Heart right ventricle (tissue), 16 donors: ENCODE data around the gene C6orf89. TPM values are rescaled to one million over a fixed set of nuclear protein-coding genes. Genes with fewer than 3 reads are reported as not detected.
A peak's percentile ranks its signal among the peaks of the same experiment; 100 is the strongest.
"Not testable (repeated sequence)": the region's sequence is repeated elsewhere in the genome, so short reads cannot be mapped to it uniquely, and the experiment has no call there.

ENCODE experiments used
- ATAC-seq, 8 donors: fragments of 200-7000 bp; cut with Tn5 transposase; one replicate each; pipeline ENCODE4 v1.9.1; 2020; ENCODE audit warnings: mild to moderate bottlenecking in 8 of 8, moderate library complexity in 8 of 8, moderate number of reproducible peaks in 1 of 8
- DNase-seq, 2 donors: peaks; one replicate each; pipeline ENCODE4 v3.0.0-alpha.2; 2020
- H3K27ac ChIP-seq, 10 donors: fragments of 200-600 bp; sonication (generic) in 2 of 10; one replicate each; pipeline versions ENCODE4 v1.5.0 to v1.8.0; 2020 to 2022; ENCODE audit warnings: mild to moderate bottlenecking in 3 of 10
- H3K27me3 ChIP-seq, 7 donors: fragments of 200-600 bp; one replicate each; pipeline ENCODE4 v1.8.0; 2021 to 2022; ENCODE audit warnings: mild to moderate bottlenecking in 2 of 7
- H3K36me3 ChIP-seq, 9 donors: fragments of 200-600 bp; sonication (generic) in 1 of 9; one replicate each; pipeline versions ENCODE4 v1.5.0 to v1.8.0; 2020 to 2022; ENCODE audit warnings: mild to moderate bottlenecking in 2 of 9
- H3K4me1 ChIP-seq, 9 donors: fragments of 200-600 bp; sonication (generic) in 1 of 9; one replicate each; pipeline versions ENCODE4 v1.5.0 to v1.8.0; 2020 to 2022; ENCODE audit warnings: mild to moderate bottlenecking in 4 of 9
- H3K4me3 ChIP-seq, 10 donors: fragments of 200-600 bp; sonication (generic) in 2 of 10; one replicate each; pipeline versions ENCODE4 v1.5.0 to v1.8.0; 2020 to 2022; ENCODE audit warnings: mild to moderate bottlenecking in 7 of 10, moderate library complexity in 2 of 10
- H3K9me3 ChIP-seq, 11 donors: fragments of 200-600 bp in 10 of 11; sonication (generic) in 2 of 11; one replicate each; pipeline versions ENCODE4 v1.5.0 to v1.8.0; 2013 to 2022; ENCODE audit warnings: mild to moderate bottlenecking in 2 of 11, control low read depth in 1 of 11, moderate library complexity in 1 of 11
- CTCF ChIP-seq, 9 donors: fragments of 200-600 bp; sonication (generic) in 2 of 9; IDR thresholded peaks; one replicate each; pipeline versions ENCODE4 v1.5.0 to v1.8.0; 2021 to 2022; ENCODE audit warnings: antibody characterized with exemption in 9 of 9, mild to moderate bottlenecking in 5 of 9, moderate library complexity in 1 of 9
- WGBS, 2 donors: extraction: QIAGEN DNeasy Blood & Tissue Kit; methylation state at CpG; one replicate each; pipeline ENCODE4 v1.1.7; 2013; ENCODE audit warnings: inconsistent platforms in 1 of 2; 5-methylcytosine and 5-hydroxymethylcytosine counted together
- intact Hi-C, 10 donors: fragments of 100-400 bp; cut with DNase I; formaldehyde crosslinking; loops; one replicate each; pipeline versions ENCODE4 v1.11.1 to v1.14.2; 2022
- polyA plus RNA-seq, 2 donors: library from polyadenylated mRNA; stranded (reverse); fragments of 200-250 nt; gene quantifications; one replicate each; pipeline ENCODE4 v1.2.3, GENCODE V29; 2013
- total RNA-seq, 10 donors: library from RNA; stranded (reverse); fragmentation: NEBNext Ultra II Directional in 3 of 10; extraction: Animal tissue kit (Norgen Biotek cat#: 25700) in 3 of 10; gene quantifications; one replicate each; pipeline versions ENCODE4 v1.2.1 to v1.2.4, GENCODE V29; 2021 to 2023
- donor health status: Arrhythmogenic right ventricular cardiomyopathy.
- donor health status: ischemic (EF 13 %, LVEDD 7.1; RV severe dilation, severe dysfunction).
- donor health status: healthy with polysubstance abuse.
- donor health status: DM: no; HTN: yes; CAD: no.
- donor health status: DM: no; HTN: no; CAD: no.
- donor health status: ischemic (EF 25% LVEDD 6.9; RV normal size, moderate dysfunction).
- donor health status: ischemic (EF 25% LVEDD 5.7; RV mildly dilated, moderate dysfunction).
- donor health status: healthy.
- donor health status: DM: yes; HTN: yes; CAD: no.
- donor health status: Ischemic cardiomyopathy.
- donor health status: ischemic (EF 35%, LVEDD 5.7; RV mildly dilated, moderate dysfunction).
- donor health status: nonischemic (EF 11% LVEDD 7.7; RV severe dilation, severe dysfunction).
- donor health status: DM: yes; HTN: yes; CAD: no.
- donor health status: PGD.
- donor health status: ischemic (EF 29% LVEDD 5.4; RV normal size, mild dysfunction).
- donor health status: nonischemic (EF 23%, LVEDD 6.1; RV moderate dilation, normal function).

Gene C6orf89
- total and polyA plus RNA-seq, 12 donors, result 22.5 to 104 (median 72.9) TPM

DNA sequence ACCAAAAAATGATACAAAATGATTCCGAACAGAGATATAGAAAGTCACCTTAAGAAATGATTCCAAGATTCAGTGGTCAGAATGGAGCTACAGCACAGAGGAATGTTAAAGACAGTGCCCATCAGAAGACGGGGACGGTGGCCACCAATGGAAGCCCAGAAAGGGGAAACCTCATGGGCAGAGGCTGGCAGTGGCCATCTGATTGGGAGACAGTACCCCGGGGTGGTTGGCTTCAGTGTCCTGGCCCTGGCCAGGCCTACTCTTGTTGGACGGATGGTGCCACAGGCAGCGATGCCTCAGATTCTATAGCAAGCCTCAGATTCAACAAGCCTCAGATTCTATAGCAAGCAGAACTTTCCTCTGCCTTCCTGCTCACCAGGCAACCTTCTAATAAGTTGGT lies 52.1 kb downstream of the C6orf89 start:
- intact Hi-C loops, result no loop called here

GRCh38 chr6:36938536-36938935 lies 52.8 kb downstream of the C6orf89 start:
- H3K9me3 ChIP-seq, result no peaks in the 10 kb centered on the region
- H3K27ac ChIP-seq, result no peak overlapping the region
- no peaks in the 10 kb centered on the region for H3K36me3 ChIP-seq
- no peak for DNase-seq
- H3K4me3 ChIP-seq, result no peak overlapping the region
- no peaks in the 10 kb centered on the region for H3K27me3 ChIP-seq
- intact Hi-C loops, result no loop called here
- WGBS, 2 donors, result 60 to 75% methylated on average over 4 of the region's 4 CpGs
- peak in 4 of 8 donors; percentile 27 to 71 (median 54) for ATAC-seq
- H3K4me1 ChIP-seq, result no peaks in the 10 kb centered on the region
- TF ChIP-seq CTCF (IDR thresholded peaks at IDR 0.05), result no peak

More for the DNA sequence above, 52.1 kb downstream of the C6orf89 start:
- no peak overlapping the region for H3K27ac ChIP-seq
- no peak overlapping the region for H3K4me3 ChIP-seq
- TF ChIP-seq CTCF (IDR thresholded peaks at IDR 0.05), result no peak
- 95 to 96% methylated on average over 6 of the region's 6 CpGs for WGBS, 2 donors
- DNase-seq (no peak), ATAC-seq (no peak)
- H3K9me3 ChIP-seq, result no peaks in the 10 kb centered on the region
- H3K27me3 ChIP-seq, result no peaks in the 10 kb centered on the region
- H3K4me1 ChIP-seq, result no peaks in the 10 kb centered on the region
- H3K36me3 ChIP-seq, result no peaks in the 10 kb centered on the region

DNA sequence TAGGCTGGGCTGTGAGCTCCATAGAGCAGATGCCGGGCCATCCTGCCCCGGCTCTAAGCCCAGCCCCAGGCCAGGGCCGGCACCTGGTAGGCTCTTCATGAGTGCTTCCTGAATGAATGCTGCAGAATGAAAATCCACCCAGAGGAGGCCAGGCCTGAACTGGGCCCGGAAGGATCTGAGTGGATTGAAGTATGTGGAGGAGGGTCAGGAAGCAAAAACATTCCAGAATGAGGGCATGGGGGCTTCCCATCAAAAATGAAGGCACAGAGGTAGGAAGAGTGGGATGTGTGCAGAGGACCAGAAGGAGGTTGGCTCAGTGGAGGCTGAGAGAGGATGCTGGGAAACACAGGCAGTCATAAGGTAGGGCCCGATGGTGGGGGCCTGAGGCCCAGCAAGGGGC lies 53.3 kb downstream of the C6orf89 start:
- H3K27ac ChIP-seq, H3K4me1 ChIP-seq, intact Hi-C loops, H3K9me3 ChIP-seq, H3K36me3 ChIP-seq, H3K27me3 ChIP-seq, DNase-seq, H3K4me3 ChIP-seq: not testable (repeated sequence)
- peak in 1 of 8 donors; percentile 61 for ATAC-seq
- WGBS, 2 donors, result 68 to 74% methylated on average over 4 to 5 of the region's 5 CpGs

GRCh38 chr6:36940027-36940426 lies 54.3 kb downstream of the C6orf89 start:
- no peak overlapping the region for H3K27ac ChIP-seq
- no peaks in the 10 kb centered on the region for H3K36me3 ChIP-seq
- WGBS, 2 donors, result 89 to 92% methylated on average over 10 of the region's 10 CpGs
- H3K27me3 ChIP-seq, result no peaks in the 10 kb centered on the region
- no peak for TF ChIP-seq CTCF (IDR thresholded peaks at IDR 0.05)
- DNase-seq, result no peak
- no peaks in the 10 kb centered on the region for H3K9me3 ChIP-seq
- no peak overlapping the region for H3K4me3 ChIP-seq
- intact Hi-C loops, result no loop called here
- no peaks in the 10 kb centered on the region for H3K4me1 ChIP-seq
- ATAC-seq, result no peak

DNA sequence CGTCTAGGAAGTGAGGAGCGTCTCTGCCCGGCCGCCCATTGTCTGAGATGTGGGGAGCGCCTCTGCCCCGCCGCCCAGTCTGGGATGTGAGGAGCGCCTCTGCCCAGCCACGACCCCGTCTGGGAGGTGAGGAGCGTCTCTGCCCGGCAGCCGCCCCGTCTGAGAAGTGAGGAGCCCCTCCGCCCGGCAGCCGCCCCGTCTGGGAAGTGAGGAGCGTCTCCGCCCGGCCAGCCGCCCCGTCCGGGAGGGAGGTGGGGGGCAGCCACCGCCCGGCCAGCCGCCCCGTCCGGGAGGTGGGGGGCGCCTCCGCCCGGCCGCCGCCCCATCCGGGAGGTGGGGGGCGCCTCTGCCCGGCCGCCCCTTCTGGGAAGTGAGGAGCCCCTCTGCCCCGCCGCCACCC lies 55.8 kb downstream of the C6orf89 start:
- H3K4me1 ChIP-seq, DNase-seq, H3K4me3 ChIP-seq, ATAC-seq, H3K9me3 ChIP-seq, H3K36me3 ChIP-seq, intact Hi-C loops, H3K27ac ChIP-seq, H3K27me3 ChIP-seq: not testable (repeated sequence)
- WGBS, 2 donors, result 96 to 99% methylated on average over 16 to 40 of the region's 40 CpGs

DNA sequence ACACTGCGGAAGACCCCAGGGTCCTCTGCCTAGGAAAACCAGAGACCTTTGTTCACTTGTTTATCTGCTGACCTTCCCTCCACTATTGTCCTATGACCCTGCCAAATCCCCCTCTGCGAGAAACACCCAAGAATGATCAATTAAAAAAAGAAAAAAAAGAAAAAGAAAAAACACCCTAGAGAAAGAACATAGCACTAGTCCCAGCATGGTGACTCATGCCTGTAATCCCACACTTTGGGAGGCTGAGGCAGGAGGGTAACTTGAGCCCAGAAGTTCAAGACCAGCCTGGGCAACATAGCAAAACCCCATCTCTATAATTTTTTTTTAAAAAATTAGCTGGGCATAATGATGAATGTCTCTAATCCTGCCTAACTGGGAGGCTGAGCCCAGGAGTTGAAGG lies 56.6 kb downstream of the C6orf89 start:
- ATAC-seq, H3K4me3 ChIP-seq, H3K9me3 ChIP-seq, H3K36me3 ChIP-seq, H3K4me1 ChIP-seq, H3K27ac ChIP-seq, H3K27me3 ChIP-seq, DNase-seq, intact Hi-C loops: not testable (repeated sequence)
- WGBS, 2 donors, result 67 to 78% methylated on average over 1 of the region's 2 CpGs
